ENCODE data around the gene ADCY9.

ADCY9 gene

GRCh38 chr16:4025428-4025827, 90.8 kb downstream of the ADCY9 start:
- no peak for DNase-seq

DNA sequence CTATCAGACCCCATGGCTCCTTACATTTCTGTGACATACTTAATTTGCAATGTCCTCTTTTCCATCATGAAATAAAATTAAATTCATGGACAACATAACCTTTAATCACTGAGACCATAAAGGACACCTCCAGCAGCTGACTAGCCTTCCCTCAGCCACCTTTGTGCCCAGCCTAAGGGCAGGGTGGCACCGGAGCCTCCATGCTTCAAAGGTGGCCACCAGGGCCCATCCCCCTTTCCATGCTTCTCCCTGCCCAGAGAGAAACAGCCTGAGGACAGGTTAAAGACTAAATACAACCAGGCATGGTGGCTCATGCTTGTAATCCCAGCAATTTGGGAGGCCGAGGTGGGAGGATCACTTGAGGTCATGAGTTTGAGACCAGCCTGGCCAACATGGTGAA, 94.3 kb downstream of the ADCY9 start:
- DNase-seq: no peak

- DNase-seq: no peak
Measured at GRCh38 chr16:4021070-4021779, 95.0 kb downstream of the ADCY9 start.

- DNase-seq: no peak
Measured at GRCh38 chr16:4019371-4019791, 96.9 kb downstream of the ADCY9 start.

GRCh38 chr16:4018391-4018790, 97.9 kb downstream of the ADCY9 start:
- DNase-seq: no peak

- no peak for DNase-seq
Measured at GRCh38 chr16:4017807-4018206, 98.4 kb downstream of the ADCY9 start.

DNA sequence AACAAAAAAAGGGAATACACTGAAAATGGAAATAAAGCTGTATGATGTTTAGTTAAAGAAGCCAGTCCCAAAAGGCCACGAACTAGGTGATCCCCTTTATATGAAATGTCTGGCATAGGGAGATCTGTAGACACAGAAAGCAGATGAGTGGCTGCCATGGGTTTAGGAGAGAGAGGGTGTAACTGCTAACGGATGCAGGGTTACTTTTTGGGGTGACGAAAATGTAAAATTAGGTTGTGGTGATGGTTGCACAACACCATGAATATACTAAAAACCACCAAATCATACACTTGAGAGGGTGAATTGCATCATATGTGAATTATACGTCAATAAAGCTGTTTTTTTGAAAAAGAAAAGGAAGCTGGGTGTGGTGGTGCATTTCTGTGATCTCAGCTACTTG, 99.6 kb downstream of the ADCY9 start:
- no peak for DNase-seq

GRCh38 chr16:4016005-4016352, 100.3 kb downstream of the ADCY9 start:
- DNase-seq: no peak

DNA sequence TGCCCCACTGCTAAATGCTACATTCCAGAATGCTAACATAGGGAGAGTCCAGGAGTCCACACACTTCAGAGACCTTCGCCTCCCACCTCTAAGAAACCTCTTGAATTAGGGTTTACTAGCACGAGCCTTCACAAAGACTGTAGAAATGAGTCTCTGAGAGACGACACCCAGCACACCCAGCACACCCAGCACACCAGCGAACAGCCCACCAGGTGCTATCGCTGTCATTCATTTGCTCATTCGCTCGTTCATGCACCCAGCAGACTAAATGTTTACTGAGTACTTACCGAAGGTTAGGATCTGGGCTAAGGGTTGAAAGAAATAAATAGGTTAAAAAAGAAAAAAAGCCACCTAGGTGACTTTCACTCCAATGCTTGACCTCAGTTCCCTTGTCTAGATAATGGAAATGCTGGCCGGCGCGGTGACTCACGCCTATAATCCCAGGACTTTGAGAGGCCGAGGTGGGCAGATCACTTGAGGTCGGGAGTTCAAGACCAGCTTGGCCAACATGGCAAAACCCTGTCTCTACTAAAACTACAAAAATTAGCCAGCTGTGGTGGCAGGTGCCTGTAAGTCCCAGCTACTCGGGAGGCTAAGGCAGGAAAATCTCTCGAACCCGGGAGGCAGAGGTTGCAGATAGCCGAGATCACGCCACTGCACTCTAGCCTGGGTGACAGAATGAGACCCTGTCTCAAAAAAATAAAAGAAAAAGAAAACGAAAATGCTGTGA, 100.8 kb downstream of the ADCY9 start:
- no peak for DNase-seq

DNA sequence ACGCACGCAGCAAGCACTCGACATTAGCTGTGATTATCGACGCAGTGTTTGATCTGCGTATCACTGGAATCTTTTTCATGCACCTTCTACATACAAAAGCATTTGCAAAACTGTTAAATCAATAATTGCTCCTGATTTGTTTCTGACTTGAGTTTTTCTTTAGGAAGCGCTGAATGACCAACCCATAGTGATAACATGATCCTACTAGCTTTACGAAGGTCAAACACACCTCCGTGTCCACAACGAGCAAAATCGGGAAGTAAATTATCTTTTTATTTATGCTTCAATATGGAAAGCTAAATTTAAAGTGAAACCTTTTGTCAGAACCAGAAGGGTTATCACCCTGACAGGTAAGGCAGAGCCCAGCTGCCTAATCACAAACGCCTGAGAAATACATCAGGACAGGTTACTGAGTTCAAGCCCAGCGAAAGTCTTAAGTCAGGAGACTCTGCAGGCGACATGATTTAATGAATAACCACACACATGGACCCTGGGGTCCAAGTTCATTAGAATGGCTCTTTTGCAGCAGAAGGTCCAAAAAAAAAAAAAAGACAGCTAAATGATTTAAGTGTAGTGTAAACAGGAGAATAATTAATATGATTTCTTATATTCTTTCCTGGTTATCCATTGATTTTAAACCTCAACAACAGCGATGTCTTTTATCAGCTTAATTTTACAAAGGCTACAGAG, 104.2 kb downstream of the ADCY9 start:
- DNase-seq: no peak

GRCh38 chr16:4011225-4011939, 104.9 kb downstream of the ADCY9 start:
- DNase-seq: no peak

DNA sequence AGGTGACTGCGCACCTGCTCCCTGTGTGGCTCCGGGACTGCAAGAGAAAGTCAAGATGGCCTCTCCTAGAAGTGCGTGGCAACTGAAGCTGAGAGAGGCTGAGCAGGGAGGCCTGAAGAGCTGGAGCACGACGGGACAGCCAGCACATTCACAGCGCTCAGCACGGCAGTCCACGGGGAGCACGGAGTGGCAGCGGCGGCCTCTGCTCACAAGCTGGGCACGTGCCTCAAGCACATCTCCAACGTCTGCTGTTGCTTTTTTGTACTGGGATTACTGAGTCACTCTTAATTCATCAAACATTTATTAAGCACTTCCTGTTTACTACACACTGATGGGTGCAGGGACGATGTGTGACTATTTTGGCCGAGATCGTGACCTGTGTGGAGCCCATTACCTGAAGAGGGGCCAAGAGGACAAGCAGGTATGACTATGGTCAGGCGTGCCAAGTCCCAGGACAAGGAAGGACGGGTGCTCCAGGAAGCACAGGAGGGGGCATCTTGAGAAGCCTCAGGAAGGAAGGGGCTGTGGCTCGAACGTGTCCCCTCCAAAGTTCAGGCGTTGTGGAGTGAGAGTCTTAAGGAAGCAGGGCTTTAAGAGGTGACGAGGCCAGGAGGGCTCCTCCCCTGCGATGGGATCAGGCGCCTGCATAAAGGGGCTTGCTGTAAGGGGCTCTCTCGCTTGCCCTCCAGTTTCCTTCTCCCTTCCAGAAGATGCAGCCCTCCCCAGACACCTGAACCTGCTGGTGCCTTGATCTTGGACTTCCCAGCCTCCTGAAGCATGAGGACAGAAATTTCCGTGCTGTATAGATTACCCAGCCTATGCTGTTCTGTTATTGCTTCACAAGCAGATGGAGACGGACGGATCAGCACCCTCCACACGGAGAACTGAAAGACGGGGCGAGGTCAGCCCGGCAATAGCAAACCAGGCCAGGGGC, 105.8 kb downstream of the ADCY9 start:
- no peak for DNase-seq

DNA sequence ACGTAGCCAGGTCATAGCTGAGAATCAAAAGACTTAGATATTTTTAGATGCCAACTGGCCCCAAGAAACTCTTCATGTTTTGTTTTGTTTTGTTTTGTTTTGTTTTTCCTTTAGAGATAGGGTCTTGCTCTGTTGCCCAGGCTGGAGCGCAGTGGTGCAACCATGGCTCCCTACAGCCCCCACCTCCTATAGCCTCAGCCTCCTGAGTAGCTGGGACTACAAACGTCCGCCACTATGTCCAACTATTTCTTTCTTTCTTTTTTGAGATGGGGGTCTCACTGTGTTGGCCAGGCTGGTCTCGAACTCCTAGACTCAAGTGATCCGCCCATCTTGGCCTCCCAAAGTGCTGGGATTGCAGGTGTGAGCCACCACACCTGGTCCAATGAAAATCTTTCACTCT, 107.1 kb downstream of the ADCY9 start:
- DNase-seq: no peak

- DNase-seq: no peak
Measured at GRCh38 chr16:4008116-4008515, 108.1 kb downstream of the ADCY9 start.

- no peak for DNase-seq
Measured at GRCh38 chr16:4006397-4006999, 109.7 kb downstream of the ADCY9 start.

GRCh38 chr16:4005731-4006130, 110.5 kb downstream of the ADCY9 start:
- DNase-seq: no peak

- DNase-seq: no peak
Measured at GRCh38 chr16:4005281-4005680, 111.0 kb downstream of the ADCY9 start.

- no peak for DNase-seq
Measured at GRCh38 chr16:4004206-4004605, 112.0 kb downstream of the ADCY9 start.

DNA sequence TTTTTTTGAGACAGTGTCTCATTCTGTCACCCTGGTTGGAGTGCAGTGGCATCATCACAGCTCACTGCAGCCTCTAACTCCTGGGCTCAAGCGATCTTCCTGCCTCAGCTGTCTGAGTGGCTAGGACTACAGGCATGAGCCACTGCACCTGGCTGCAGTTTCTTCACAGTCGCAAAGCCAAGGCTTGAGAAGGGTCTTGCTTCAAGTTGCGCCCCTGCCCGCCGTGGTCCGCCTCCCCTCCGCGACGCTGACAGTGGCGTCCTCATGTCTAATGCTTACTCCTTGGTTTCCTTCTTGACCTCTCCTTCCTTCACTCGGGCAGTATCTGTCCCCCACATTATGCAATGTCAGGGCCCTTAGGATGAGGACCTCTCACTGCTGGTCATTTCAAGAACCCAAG, 112.7 kb downstream of the ADCY9 start:
- no peak for DNase-seq

DNA sequence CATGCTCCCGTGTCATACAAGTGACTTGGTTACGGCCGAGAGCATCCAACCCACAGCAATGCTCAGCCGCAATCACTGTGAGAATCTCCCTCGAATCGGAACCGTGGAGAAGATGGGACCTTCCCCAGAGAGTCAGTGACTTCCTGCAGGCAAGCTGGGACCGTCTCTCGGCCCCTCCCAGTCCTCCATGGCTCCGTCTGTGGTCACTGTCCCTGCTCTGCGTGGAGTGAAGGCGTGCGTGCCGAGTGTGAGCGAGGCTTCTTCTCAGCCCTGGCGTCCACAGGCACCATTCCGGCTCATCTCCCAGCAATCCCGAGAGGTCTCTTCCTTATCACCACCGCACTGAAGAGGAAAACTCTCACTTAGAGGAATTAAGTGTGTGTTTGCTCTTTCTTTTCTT, 113.1 kb downstream of the ADCY9 start:
- no peak for DNase-seq

- no peak for DNase-seq
Measured at GRCh38 chr16:4002121-4002520, 114.1 kb downstream of the ADCY9 start.
